CD4-positive, alpha-beta T cell treated with Interferon gamma for 1 hour (primary cell): ENCODE measurements around the gene MOB3B.
"Not testable (repeated sequence)": the region's sequence is repeated elsewhere in the genome, so short reads cannot be mapped to it uniquely, and the experiment has no call there.

ENCODE experiments used
- DNase-seq: peaks from one replicate; pipeline ENCODE4 v3.0.0-alpha.2; 2020

The MOB3B gene

GRCh38 chr9:27440888-27441740 lies 88.5 kb downstream of the MOB3B start:
- DNase-seq, result no peak

GRCh38 chr9:27438522-27438921 lies 91.1 kb downstream of the MOB3B start:
- DNase-seq, result no peak

DNA sequence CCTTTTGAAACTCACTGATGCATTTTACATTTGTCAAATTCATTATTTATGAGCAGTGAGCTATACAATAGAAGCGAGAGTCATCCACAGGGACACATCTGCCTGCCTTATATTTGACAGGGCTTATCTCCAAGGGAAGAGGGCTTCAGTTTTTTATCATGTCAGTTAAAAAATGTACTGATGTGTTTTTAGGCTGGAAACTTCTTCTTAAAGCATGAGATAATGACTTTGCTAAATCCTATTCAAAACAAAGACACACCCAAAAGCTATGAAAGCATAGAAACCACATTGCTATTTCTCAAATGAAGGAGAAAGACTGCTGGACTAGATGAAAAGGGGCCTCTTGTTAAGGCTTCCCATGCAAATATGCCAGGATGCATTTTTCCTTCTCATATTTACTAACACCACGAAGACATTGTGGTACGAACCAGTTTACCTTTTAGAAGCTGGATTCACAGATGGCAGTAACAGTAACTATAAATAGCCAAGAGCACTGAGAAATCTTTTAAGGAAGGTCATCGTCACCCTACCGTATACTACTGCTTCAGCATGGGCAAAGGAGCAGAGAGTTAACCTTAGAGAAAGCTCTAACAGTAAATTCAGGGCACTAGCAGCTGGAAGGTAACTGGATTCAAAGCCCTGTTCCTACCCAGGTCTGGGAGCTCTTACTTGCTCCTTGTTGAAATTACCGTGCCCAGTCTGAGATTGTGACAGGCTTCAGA lies 91.8 kb downstream of the MOB3B start:
- DNase-seq, result no peak

DNA sequence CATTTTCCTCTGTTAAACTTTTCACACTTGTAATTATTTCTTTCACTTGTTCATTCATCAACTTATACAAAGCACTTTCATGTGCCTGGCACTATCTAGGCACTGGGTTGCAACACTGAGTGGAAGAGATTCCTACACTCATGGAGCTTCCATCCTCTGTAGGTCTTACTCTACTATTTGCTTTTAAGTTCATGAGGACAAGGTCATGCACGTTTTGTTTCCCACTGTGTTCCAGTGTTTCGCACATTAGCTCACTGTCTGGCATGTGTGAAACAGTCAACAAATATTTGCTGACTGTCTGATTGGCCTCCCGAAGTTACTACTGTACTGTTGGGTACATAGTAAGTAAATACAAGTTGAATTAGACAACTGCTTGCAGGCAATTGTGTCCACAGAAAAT lies 93.4 kb downstream of the MOB3B start:
- DNase-seq, result no peak

DNA sequence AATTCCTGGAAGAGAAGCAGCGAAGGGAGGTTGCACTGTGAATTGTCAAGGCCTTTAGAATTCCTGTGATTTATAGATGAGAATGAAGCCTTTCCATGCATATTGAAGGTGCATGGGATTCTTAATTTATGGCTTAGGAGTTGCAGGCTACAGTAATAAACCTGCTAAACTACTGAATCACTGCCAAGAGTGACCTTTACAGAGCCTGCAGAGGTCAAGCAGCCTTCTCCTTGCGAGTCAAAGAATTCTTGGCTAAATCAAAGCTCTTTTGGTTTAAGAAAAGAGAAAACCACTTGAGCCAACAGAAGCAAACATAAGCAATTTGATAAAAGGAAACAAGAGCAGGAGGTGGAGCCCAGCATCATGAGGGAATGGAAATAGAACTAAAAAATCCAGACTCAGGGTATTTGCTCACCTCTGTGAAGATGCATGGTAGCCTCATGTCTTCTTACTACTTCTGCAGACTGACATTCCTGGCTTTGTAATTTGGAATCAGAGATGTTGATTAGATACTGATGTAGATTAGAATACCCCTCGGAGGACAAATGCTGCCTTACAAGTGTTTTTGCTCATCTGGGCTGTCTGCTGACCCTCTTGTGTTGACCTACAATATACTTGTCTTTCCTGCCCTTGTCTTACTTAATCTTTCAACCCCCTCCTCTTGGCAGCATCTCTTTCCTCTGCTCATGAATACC lies 95.8 kb downstream of the MOB3B start:
- DNase-seq, result no peak

GRCh38 chr9:27432308-27432707 lies 97.3 kb downstream of the MOB3B start:
- no peak for DNase-seq

DNA sequence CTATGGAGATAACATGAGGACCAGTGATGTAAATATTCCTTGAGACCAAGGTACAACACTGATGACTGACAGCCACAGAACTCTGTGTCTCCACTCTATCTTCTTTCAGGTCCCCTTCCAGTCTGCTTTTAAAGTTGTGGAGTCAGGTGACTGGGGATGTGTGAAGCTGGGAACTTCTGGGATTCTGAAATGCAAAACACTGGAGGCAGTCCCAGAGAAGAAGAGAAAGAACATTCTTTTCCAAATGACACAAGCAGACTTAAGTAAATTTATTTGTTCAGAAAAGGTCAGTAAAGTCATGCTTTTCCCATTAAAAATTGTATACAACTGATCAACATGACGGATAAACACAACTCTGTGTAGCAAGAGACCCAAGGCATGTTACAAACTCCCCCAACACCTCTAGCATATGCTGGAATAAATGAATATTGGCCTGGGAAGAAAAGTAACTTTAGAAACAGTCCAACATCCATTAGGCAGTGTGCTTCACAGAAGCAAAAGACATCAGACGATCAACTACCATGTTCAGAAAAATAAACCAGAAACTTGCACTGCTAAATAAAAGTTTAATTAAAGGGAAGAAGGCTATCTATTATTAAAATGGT lies 98.0 kb downstream of the MOB3B start:
- DNase-seq, result no peak

DNA sequence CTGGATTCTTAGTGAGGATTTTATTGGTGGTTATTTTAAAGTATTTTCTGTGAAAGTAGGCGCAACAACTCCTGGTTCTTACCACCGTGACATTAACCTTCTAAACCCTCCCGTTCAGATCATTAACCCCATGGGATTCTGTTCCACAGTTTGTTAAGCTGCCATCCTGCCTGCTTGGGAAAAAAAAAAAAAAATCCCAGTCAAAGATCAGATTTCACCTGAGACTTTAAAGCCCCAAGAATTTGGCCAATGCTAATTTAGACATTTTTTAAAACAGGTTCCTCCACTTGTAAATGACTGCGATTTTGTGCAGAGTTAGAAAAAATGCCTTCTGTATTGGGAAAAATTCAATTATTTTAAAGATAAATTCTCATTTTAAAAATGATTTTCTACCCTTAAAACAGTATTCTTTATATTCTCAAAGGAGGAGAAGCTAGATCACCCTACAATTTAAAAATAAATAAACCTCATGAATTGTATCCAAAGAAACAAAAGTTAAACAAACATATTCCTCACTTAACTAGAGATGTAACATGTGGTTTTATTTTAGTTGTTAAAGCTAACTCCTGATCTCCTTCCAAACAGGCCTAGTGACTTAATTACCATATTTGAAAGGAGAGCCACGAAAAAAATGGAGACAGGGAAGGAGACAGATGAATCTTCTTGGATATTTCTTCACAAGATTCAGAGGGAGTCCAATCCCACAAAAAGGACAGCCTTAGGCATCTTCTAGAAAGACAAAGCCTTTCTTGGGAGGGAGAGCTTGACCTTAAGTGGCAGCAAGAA lies 98.7 kb downstream of the MOB3B start:
- no peak for DNase-seq

GRCh38 chr9:27429917-27430316 lies 99.7 kb downstream of the MOB3B start:
- no peak for DNase-seq

- no peak for DNase-seq
Measured at GRCh38 chr9:27429436-27429835, 100.2 kb downstream of the MOB3B start.

DNA sequence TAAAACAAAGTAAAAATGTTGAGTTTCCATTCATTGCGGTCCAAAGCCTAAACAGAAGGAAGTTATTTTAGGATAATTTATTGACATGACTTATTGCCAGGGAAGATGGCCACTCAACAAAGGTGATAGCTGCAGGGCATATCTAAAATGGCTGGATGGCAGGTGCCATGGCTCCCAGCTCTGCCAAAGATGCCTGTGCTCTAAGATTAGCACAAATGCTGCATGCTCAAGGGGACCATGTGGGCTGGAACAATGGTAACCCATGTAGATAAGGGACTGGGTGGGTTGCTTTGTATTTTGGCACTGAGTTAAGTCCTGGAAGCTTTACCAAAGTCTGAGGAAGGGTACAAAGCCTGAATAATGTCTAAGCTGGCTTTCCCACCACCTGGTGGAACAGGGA lies 101.1 kb downstream of the MOB3B start:
- no peak for DNase-seq

DNA sequence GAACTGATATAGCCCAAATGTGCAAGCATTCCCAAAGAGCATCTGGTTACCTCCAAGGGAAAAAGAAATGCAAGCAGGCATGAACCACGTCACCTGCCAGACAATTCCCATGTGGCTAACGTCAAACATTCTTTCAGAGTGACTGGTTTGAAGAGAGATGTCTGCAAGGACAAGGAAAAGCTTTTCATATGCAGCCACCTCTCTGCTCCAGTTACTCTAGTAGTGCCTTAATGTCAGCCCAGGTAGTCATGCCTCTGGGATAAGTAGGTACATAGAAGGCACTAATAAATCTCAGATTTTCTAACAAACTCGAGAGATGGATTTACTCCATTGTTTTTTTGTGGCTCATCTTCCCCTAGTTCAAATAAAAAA lies 102.4 kb downstream of the MOB3B start:
- no peak for DNase-seq

GRCh38 chr9:27426511-27427271 lies 102.9 kb downstream of the MOB3B start:
- DNase-seq, result no peak

DNA sequence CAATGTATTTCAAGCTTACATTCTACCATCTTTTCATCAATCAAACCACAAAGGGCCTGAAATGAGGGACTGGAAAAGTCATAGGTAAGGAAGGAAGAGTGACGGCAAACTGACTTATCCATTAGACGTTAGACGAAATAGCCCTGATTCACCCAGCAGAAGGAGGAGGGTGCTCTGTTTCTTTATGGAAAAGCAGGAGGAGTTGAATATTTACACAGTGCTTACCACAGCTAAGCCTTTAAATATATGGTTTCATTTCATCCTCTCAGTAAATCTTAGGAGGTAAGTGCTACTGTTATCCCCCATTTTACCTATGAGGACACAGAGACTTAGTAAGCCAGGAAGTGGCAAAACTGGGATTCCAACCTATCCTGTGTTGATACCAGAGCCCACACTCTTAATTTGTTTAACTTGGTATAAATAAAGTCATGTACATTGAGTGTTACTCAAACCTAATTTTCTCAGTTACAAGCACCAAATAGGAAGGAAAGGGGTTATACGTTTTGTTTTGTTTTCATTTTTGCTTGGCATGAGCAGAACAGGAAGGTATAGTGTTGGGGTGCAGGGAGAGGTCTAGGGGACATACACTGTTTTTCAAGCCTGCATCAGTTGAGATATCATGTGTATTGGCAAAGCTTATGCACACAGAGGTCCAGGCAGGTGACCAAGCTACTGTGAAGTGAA lies 103.6 kb downstream of the MOB3B start:
- no peak for DNase-seq

DNA sequence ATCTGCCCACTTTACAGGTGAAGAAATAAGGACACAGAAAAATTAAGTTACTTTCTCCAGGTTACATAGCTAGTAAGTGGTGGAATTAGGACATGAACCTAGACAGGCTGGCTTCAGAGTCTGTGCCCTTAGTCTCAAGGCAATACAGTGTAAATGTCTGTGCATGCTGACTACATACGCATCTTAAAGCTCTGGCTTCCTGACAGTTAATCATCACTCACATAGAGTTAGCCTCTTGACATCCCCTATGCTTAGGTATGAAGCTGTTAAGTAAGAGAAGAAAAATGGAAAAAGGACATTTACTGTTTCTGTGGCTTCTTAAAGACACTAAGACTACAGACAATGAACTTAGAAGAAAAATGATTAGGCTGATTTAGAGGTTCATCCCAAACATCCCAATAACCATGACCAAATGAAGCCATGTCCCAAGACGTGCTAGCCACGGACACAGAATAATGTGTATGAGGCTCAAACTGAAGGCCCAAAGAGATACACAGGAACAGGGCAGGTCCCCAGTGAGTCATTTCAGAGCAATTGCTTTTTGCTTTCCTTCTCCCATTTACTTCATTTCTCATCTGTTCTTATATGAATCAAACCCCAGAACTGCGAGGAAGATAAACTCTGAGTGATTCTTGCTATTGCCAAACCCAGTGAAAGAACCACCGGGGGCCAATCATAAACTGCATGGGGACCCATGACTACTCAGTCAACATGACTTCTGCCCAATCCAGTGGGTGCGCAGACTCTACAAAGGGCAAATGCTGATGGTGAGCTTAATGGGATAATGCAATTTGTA lies 105.5 kb downstream of the MOB3B start:
- no peak for DNase-seq

DNA sequence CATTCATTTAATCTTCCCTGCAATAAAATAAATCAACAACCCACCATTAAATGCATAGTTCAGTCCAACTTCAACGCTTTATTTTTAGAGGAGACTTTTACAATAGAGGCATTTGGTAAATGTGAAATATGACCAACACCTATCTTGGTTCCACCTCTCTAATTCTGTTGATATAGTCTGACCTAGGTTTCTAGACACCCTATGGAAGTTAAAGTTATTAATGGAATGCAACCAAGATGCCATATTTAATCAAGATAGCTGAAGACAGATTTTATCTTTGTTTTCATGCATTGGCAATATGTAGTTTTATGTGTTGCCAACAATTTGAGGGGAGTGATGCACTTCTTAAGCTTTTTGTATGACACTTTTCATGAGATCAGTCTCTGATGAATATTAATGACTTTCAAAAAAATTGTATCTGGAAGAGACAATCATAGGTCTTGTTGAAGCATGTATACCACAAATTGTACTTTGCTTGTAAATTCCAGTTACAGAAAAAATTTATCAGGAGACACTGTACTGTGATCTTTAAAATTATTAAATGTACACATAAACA lies 107.3 kb downstream of the MOB3B start:
- no peak for DNase-seq

- DNase-seq, result no peak
Measured at GRCh38 chr9:27421577-27421976, 108.0 kb downstream of the MOB3B start.

DNA sequence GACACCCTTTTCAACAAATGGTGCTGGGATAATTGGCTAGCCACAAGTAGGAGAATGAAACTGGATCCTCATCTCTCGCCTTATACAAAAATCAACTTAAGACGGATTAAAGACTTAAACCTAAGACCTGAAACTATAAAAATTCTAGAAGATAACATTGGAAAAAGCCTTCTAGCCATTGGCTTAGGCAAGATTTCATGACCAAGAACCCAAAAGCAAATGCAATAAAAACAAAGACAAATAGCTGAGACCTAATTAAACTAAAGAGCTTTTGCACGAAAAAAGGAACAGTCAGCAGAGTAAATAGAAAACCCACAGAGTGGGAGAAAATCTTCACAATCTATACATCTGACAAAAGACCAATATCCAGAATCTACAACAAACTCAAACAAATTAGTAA lies 110.1 kb downstream of the MOB3B start:
- not testable (repeated sequence) for DNase-seq

DNA sequence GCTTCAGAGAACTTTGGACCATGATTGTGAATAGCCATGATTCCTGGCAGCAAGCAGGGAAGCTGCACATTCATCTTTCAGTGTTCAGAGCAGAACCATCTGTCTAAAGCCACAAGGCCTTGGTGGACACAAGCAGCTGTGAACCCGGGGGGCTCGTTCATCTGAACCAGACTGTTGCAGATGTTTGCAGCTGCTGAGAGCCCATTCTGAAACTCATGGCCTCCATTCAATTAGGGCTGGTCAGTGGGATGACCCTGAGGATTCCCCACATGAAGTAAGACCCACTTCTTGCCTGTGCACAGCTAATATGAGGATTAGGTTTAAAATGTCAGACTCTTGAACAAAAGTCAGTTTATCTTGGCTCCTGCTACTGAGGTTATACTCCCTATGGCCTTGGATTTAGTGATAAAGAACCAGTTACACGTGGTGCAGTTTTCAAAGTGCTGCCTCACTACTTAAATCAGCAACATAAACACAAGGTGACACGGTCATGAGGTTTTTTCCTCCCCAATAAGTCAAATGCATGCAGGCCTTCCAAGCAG lies 115.3 kb downstream of the MOB3B start:
- DNase-seq, result no peak
